Activated naive CD8-positive, alpha-beta T cell treated with anti-CD3 and anti-CD28 coated beads for 36 hours (primary cell): Measurements from ENCODE around the gene SKOR1. TPM values are rescaled to one million over a fixed set of nuclear protein-coding genes. Genes with fewer than 3 reads are reported as not detected.

ENCODE experiments used
- total RNA-seq, 2 experiments: library from RNA; stranded (reverse); gene quantifications; one replicate each; pipeline ENCODE4 v1.2.3, GENCODE V29; 2021

Gene SKOR1
- total RNA-seq, 2 experiments from 2014 or later = 0.16 to 0.30 TPM

Other genes starting within 250 kb of the SKOR1 start
- gene RNU6-1, start 14.5 kb downstream of the SKOR1 start, total RNA-seq = not detected
- gene PIAS1, start 228.8 kb downstream of the SKOR1 start, total RNA-seq = 10 to 100 TPM; 20.4 to 24.4 TPM